Stimulated activated CD4-positive, alpha-beta T cell treated with anti-CD3 and anti-CD28 coated beads, Interleukin-15, amount 100 ng/mL, for 24 hours (primary cell): Measurements from ENCODE around the gene SSBP2.
"Not testable (repeated sequence)": the region's sequence is repeated elsewhere in the genome, so short reads cannot be mapped to it uniquely, and the experiment has no call there.

Experiments
- DNase-seq: peaks from one replicate; pipeline ENCODE4 v3.0.0-alpha.2; 2020

The SSBP2 gene

DNA sequence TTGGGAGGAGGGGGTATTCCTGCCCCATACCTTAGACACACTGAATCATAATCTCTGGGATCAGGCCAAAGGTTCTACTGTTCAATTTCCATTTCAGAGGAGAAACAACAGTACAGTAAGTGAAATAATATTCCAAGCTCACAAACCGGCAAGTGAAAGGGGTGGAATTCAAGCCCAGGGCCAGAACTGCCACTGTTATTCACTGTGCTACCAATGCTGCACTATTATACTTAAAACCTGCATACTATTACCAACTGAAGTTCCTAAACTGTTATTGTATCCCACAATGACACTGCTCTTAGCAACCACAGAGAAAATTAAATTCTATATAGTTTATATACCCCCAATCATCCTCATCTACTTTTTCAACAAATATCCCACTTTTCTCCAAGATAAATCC, 24.6 kb downstream of the SSBP2 start:
- DNase-seq = no peak

DNA sequence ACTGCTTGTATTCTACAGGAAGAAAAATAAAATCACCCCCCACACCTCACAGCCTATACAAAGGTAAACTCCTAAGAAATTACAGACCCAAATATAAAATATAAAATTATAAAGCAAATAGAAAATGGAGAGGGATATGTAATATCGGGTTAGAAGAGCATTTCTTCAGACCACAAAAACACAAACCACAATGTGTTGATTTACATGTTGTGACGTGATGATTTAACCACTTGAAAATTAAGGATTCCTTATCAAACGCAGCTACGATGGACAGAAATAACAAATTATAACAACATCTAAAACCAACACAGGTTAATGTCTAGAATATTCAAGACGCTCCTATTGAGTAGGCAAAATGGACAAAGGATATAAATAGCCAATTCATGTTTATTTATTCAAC, 26.3 kb downstream of the SSBP2 start:
- no peak for DNase-seq

- no peak for DNase-seq
Observed at GRCh38 chr5:81724108-81724507, 26.8 kb downstream of the SSBP2 start.

DNA sequence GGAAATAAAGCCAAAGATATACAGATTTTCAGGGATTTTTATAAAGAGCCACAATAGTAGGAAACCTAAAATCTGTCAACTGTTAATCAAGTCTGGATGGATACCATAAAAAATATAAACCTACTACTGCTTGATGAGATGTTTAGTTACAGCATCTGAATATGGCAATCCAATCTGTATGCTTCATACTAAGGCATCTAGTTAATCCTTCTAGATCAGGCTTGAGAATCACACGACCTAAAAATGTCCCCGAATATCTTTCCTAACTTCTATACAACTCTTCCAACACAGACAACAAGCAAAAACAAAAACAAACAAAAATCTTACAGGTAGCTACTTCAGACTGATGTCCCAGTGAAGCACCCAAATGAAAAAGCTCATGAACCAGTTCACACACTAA, 29.8 kb downstream of the SSBP2 start:
- no peak for DNase-seq

GRCh38 chr5:81719743-81720345, 31.1 kb downstream of the SSBP2 start:
- no peak for DNase-seq

DNA sequence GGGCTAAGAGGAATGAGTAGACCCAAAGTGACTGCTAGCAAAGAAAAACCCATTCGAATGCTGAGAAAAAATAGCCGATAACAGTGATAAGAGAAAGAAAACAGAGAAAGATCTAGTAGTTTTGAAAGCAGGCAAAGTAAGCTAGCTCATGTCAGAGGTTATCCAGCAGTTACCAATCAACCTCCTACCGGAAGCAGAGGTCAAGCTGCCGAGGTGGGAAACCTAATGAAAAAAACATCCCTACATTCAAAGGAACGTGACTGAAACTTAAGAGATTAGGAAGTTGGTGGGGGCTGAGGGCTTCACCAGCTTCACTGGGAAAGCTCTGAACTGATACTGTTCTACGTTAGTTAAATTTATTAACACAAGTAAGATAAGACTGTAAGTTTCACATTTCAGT, 32.6 kb downstream of the SSBP2 start:
- DNase-seq = no peak

DNA sequence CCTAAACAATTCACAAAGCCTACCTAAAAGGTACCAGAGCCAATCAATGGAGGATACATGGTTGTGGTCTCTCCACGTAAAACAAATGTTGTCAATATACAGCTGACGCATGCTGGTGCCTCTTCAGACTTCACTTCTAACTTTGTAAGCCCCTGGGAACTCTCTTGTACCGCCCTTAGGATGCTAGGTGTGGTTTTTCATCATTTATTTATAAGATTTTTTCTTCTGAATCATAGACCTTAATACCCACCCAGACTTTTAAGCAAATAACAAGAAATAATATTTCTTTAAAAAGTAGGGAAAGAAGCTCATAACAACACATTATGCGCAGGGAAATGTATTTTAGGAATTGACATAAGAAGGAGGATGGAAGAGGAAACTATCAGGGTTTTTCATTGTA, 33.0 kb downstream of the SSBP2 start:
- no peak for DNase-seq

- no peak for DNase-seq
Observed at GRCh38 chr5:81717226-81717625, 33.7 kb downstream of the SSBP2 start.

GRCh38 chr5:81714076-81714475, 36.8 kb downstream of the SSBP2 start:
- DNase-seq = not testable (repeated sequence)

GRCh38 chr5:81708889-81709288, 42.0 kb downstream of the SSBP2 start:
- no peak for DNase-seq

GRCh38 chr5:81703840-81704239, 47.1 kb downstream of the SSBP2 start:
- DNase-seq = no peak

- DNase-seq = no peak
Observed at GRCh38 chr5:81700166-81700565, 50.7 kb downstream of the SSBP2 start.

DNA sequence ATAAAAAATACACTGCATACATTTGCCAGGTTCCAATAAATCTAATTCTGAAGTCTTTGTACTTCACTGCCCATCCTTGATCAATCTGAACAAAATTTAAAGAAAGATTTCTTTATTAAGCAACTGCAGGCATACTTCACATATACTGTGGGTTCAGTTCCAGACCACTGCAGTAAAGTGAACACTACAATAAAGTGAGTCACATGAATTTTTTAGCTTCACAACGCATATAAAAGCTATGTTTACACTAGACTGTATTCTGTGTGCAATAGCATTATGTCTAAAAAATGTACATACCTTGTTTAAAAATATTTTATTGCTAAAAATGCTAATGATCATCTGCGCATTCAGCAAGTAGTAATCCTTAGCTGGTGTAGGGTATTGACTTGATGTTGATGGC, 52.1 kb downstream of the SSBP2 start:
- no peak for DNase-seq

DNA sequence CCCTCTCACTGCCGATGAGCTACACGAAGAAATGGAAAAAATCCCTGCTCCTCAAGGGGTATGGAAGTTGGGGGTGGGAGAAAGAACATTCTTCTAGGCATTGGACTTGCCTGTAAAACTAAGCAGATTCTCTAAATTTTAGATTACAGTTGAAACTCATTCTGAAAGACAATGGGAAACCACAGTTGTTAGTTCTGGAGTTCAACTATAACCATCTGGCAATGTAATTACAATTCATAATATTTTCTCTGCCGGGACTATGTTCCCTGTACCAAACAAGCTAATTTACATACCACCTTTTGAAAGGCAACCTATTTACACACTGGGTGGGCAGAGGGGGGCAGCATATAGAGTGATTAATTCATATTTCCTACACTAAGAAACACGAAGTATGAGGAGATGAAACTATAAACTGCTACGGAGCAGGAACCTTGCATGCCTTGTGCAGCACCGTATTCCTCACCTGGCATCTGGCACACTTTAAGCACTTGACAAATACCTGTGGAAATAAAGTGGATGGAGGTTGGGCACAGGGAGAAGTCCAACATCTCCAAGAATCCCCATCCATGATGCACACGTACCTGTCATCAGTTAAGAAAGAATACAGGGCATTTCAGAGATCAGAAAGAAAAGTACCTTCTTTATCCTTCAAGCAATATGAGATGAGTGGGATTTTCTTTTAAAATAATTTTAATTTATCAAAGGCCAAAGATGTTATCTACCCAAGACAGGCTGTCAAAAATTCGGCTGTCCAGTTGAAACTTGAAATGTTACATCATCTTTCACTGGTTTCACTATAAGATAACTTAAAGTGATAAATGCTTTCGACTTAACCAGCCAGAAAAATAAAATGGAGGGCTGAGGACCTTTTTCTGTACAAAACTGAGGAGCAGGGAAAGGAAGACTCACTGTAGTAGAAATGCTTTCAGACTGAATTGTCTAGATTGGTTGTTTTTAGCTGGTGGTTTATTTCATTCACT, 54.2 kb downstream of the SSBP2 start:
- DNase-seq = no peak

DNA sequence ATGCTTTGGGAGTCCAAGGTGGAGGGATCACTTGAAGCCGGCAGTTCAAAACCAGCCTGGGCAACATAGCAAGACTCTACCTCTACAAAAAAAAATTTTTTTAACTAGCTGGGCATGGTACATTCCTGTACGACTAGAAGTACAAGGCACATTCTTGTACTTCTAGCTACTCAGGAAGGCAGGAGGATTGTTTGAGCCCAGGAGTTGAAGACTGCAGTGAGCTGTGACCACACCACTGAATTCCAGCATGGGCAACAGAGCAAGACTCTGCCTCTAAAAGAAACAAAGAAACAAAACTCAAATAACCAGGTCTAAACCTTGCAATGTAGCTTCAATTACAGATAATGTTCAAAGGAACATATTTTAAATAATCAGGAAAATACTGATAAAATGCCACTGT, 56.2 kb downstream of the SSBP2 start:
- DNase-seq = no peak

DNA sequence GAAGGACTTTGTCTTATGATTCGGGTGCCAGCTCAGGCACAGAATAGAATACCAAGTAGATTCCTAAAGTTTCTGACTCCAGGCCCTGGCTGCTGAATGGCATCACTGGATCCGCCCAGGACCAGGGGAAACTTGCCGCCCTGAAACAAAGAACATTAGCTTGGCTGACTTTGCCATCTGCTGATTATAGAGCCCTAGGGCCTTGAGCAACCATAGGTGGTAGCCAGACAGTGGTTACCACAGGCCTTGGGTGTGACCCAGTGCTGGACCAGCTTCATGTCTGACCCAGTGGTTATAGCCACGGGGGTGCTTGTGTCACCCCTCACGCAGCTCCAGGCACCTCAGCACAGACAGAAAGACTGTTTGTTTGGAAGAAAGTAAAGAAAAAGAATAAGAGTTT, 62.7 kb downstream of the SSBP2 start:
- DNase-seq = no peak

DNA sequence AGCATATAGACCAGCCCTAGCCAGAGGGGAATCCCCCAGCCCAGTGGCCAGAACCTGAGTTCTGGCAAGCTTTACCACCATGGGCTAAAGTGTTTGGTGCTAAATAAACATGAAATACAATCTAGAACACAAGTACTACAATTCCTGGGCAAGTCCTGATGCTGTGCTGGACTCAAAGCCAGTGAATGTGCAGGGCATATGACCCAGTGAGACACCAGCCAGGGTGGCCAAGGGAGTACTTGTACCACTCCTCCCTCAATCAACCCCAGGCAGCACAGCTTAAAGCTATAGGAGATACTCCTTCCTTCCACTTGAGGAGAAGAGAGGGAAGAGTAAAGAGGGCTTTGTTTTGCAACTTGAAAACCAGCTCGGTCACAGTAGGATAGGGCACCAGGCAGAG, 63.6 kb downstream of the SSBP2 start:
- DNase-seq = no peak

DNA sequence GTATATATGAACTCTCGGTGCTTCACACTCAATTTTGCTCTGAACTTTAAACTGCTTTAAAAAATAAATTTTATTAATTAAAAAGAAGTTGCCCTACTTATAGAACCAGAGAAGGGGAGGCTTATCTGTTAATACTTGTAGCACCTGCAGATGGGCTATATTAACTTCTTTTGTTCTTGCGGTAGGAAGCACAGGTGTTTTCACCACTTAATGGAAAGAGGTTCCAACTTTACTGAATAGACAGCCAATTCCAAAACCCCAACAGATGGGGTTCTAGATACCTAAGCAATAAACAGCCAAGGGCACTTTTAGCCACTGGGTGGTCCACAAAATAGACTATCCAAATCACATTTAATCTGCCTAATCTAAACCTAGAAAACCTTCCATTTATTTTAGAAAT, 65.4 kb downstream of the SSBP2 start:
- DNase-seq = no peak

GRCh38 chr5:81679885-81680284, 71.0 kb downstream of the SSBP2 start:
- DNase-seq = no peak

DNA sequence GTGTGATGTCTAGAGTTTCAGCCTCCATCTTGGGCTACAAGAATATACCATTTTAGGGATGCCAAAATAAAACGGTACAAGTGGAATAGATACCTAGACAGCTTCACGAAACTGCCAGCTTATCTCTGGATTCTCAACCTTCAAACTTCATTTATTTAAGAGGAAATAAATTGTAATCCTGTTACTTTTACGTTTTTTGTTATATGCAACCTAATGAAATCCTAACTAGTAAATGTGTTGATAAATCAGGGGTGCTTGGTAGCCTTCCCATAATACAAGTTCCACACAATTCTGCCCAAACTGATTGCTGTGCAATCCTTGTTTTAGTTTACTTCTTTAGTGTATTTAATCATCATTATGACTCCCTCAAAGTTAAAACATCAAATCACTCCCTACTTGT, 75.5 kb downstream of the SSBP2 start:
- DNase-seq = no peak

- no peak for DNase-seq
Observed at GRCh38 chr5:81665795-81666194, 85.1 kb downstream of the SSBP2 start.

- not testable (repeated sequence) for DNase-seq
Observed at GRCh38 chr5:81660624-81661023, 90.3 kb downstream of the SSBP2 start.

DNA sequence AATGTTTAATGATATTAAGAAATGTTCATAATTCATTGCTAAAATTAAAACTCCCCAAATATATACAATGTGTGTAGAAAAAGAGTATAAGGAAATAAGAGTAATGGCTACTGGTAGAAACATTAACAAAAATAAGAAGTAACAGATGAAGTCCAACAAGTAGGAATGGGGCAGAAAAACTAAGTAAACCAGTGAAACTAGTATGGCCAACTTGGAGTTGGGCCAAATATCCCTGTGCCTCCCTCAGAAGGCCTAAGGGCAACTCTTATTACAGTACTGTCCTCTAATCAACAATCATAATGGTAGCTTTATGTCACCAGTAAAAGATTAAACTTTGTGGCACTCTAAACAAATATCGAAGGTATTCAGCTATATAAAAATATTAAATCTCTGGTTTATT, 93.5 kb downstream of the SSBP2 start:
- no peak for DNase-seq

DNA sequence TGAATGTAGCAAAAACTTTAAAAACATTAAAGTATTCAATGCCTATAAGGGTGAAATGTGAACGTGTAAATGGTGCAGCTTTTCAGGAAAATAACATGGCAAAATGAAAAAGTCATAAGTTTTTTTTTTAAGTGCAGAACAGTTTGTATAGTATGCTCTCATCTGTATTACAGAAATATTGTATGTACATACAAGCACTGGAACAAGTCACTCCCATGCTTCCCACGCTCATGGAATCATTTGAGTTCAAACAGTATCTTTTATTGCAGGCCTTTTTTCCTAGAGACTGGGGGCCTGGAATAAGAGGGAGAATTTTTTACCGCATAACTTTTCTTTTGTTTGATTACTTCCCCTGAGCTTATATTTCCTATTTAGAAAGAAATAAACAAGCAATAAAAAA, 94.1 kb downstream of the SSBP2 start:
- DNase-seq = no peak

DNA sequence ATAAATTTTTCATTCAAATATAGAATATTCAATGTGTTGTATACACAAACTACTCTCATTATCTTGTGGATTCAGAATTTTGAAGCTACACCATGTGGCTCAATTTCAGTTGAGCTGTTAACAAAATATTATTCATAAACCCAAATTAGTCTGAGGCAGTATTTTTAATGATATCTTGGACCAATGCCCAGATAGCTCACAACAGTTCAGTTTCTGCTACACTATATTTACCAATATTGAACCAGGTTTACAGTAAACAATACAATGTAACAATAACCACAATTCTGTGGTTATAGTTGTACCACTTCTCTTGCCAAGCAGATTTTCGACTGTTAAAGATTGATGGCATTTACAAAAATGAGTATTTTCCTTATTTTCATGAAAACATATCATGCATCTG, 99.9 kb downstream of the SSBP2 start:
- DNase-seq = no peak
